ENCODE results near the gene IHH.

GRCh38 chr2:219016721-219017120 is 44.0 kb downstream of the IHH start:
- TF ChIP-seq CTCF (IDR thresholded peaks at IDR 0.05; ENCODE audit: insufficient read depth, low read length, poor library complexity, severe bottlenecking) (no peak), EZH2phosphoT487 (conservative IDR thresholded peaks at IDR 0.05; ENCODE audit: low read length) (no peak)
